PC-9 (cell line): ENCODE results near the gene CCDC92. TPM values are rescaled to one million over a fixed set of nuclear protein-coding genes. Genes with fewer than 3 reads are reported as not detected.

ENCODE experiments used
- BruUV-seq: library from RNA; stranded (reverse); fragments of 400-500 nt; replicated peaks from 2 replicates; lab custom pipeline; 2021; lab: Mats Ljungman, UMichigan
- CTCF ChIA-PET: fragments of 300-600 bp; sonication (Branson Sonifier 250); formaldehyde crosslinking; loops from one replicate; lab custom pipeline; 2022; ENCODE audit warnings: antibody characterized with exemption; lab: Charles Lee
- POLR2A ChIA-PET: fragments of 300-600 bp; sonication (Branson Sonifier 250); formaldehyde crosslinking; loops from one replicate; lab custom pipeline; 2022; ENCODE audit warnings: antibody characterized with exemption; ENCODE audit not compliant: unreplicated experiment; lab: Charles Lee
- DNase-seq, 2 experiments: peaks; one replicate each; pipeline versions ENCODE4 v3.0.0 to v3.0.0-alpha.2; 2015 to 2022; ENCODE audit warnings: mixed read lengths in 1 of 2
- H2AFZ ChIP-seq: fragments of 200-600 bp; sonication (generic); 2 replicates; pipeline ENCODE4 v1.8.1; 2017; ENCODE audit warnings: antibody characterized with exemption
- H3F3A ChIP-seq: fragments of 200-600 bp; sonication (generic); 2 replicates; pipeline ENCODE4 v1.8.1; 2017; ENCODE audit warnings: antibody characterized with exemption, mild to moderate bottlenecking, low read depth; ENCODE audit not compliant: insufficient read depth
- H3K27ac ChIP-seq: fragments of 200-600 bp; sonication (generic); 2 replicates; pipeline ENCODE4 v1.6.1; 2016; ENCODE audit warnings: mixed run types
- H3K27me3 ChIP-seq: fragments of 200-600 bp; sonication (generic); 2 replicates; pipeline ENCODE4 v1.6.1; 2016; ENCODE audit warnings: low read depth, mixed run types; ENCODE audit not compliant: insufficient read depth
- H3K36me3 ChIP-seq: fragments of 200-600 bp; sonication (generic); 2 replicates; pipeline ENCODE4 v1.6.1; 2016; ENCODE audit warnings: low read depth, mixed run types
- H3K4me1 ChIP-seq: fragments of 200-600 bp; sonication (generic); replicated peaks from 2 replicates; pipeline ENCODE4 v1.6.1; 2016; ENCODE audit warnings: mixed run types; ENCODE audit not compliant: insufficient read depth
- H3K4me2 ChIP-seq: fragments of 200-600 bp; sonication (generic); 2 replicates; pipeline ENCODE4 v1.6.1; 2017; ENCODE audit warnings: mixed run types
- H3K4me3 ChIP-seq: fragments of 200-600 bp; sonication (generic); 2 replicates; pipeline ENCODE4 v1.6.1; 2016; ENCODE audit warnings: mixed run types
- H3K79me2 ChIP-seq: fragments of 200-600 bp; sonication (generic); 2 replicates; pipeline ENCODE4 v1.6.1; 2017; ENCODE audit warnings: low read depth, mixed run types
- H3K9me2 ChIP-seq: fragments of 200-600 bp; sonication (generic); 2 replicates; pipeline ENCODE4 v1.8.1; 2017; ENCODE audit warnings: mild to moderate bottlenecking; ENCODE audit not compliant: insufficient read depth
- H3K9me3 ChIP-seq: fragments of 200-600 bp; sonication (generic); 2 replicates; pipeline ENCODE4 v1.8.1; 2016; ENCODE audit warnings: low read depth; ENCODE audit not compliant: insufficient read depth
- H4K20me1 ChIP-seq: fragments of 200-600 bp; sonication (generic); 2 replicates; pipeline ENCODE4 v1.8.1; 2017; ENCODE audit not compliant: insufficient read depth
- EZH2 ChIP-seq: fragments of 200-600 bp; sonication (generic); IDR thresholded peaks from 2 replicates; pipeline ENCODE4 v1.8.0; 2017; ENCODE audit warnings: antibody characterized with exemption, low read depth
- intact Hi-C: fragments of 100-400 bp; cut with micrococcal nuclease; formaldehyde crosslinking; loops from one replicate; pipeline ENCODE4 v1.10.0; 2022; ENCODE audit not compliant: unreplicated experiment
- total RNA-seq: library from RNA; stranded (reverse); gene quantifications from 2 replicates; pipeline ENCODE4 v1.2.3, GENCODE V29; 2021
- TF ChIP-seq, protein P1 (sequence below): fragments of 200-600 bp; sonication (generic); conservative IDR thresholded peaks from 2 replicates; pipeline ENCODE4 v1.6.1; 2017; ENCODE audit warnings: mixed run types, antibody characterized with exemption, mild to moderate bottlenecking, moderate library complexity

CCDC92 gene
- total RNA-seq, 1 experiment from 2014 or later, result 28.0 TPM

DNA sequence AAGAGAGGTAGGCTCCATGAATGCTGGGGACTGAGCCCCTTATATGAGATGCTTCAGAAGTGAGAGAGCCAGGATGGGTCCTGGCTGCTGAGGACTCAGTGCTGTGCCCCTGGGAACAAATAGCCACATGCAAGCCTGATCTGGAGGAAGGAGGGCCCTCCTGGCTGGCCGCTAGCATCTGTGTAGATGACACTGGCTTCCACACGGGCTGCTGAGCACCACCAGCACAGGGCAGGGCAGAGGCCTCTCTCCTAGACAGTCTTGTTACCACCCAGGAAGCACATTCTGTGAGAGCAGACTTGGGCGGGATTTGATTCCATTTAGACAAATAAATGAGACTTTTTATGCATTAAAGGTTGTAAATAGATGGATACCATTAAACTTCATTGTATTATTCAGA lies 48.4 kb upstream of the CCDC92 start:
- DNase-seq, result no peak
- BruUV-seq, result no TSS peak
- Histone ChIP-seq H3K9me2 (no peaks in the 10 kb centered on the region), H3K79me2 (no peaks in the 10 kb centered on the region), H3F3A (peaks cover 13% of the 10 kb centered on the region; the same call in 1 of the 2 replicates), H4K20me1 (no peaks in the 10 kb centered on the region), H3K27me3 (no peaks in the 10 kb centered on the region), H3K36me3 (no peaks in the 10 kb centered on the region), H3K27ac (no peak overlapping the region), H3K4me3 (no peak overlapping the region), H2AFZ (no peak overlapping the region), H3K9me3 (no peaks in the 10 kb centered on the region), H3K4me1 (peaks cover 19% of the 10 kb centered on the region), H3K4me2 (no peak overlapping the region)
- CTCF ChIA-PET, result no interaction called here
- intact Hi-C loops, result loop anchor here (5.0 kb wide), 1 partner anchor 114 kb away; no protein-coding TSS in a partner anchor
- POLR2A ChIA-PET, result no interaction called here
- TF ChIP-seq, protein P1, sequence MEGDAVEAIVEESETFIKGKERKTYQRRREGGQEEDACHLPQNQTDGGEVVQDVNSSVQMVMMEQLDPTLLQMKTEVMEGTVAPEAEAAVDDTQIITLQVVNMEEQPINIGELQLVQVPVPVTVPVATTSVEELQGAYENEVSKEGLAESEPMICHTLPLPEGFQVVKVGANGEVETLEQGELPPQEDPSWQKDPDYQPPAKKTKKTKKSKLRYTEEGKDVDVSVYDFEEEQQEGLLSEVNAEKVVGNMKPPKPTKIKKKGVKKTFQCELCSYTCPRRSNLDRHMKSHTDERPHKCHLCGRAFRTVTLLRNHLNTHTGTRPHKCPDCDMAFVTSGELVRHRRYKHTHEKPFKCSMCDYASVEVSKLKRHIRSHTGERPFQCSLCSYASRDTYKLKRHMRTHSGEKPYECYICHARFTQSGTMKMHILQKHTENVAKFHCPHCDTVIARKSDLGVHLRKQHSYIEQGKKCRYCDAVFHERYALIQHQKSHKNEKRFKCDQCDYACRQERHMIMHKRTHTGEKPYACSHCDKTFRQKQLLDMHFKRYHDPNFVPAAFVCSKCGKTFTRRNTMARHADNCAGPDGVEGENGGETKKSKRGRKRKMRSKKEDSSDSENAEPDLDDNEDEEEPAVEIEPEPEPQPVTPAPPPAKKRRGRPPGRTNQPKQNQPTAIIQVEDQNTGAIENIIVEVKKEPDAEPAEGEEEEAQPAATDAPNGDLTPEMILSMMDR, result no peak
- no peak for TF ChIP-seq EZH2

DNA sequence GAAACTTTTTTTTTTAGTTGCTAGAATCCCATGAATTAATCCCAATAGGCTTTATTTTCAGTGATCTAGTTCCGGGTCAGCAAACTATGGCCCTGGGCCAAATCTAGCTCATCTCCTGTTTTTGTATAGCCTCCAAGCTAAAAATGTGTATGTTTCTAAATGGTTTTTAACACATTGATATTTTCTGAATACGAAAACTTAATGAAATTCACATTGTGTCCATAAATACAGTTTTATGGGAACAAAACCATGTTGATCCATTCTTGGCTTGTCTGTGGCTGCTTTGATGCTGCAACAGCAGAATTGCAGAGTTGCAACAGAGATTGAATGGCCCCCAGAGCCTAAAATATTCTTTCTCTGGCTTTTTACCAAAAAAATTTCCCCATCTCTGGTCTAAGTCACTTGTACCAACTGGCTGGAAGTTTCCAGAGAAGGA lies 47.9 kb upstream of the CCDC92 start:
- POLR2A ChIA-PET, result no interaction called here
- CTCF ChIA-PET, result no interaction called here
- BruUV-seq, result no TSS peak
- Histone ChIP-seq H3K4me2 (no peak overlapping the region), H3K27ac (no peak overlapping the region), H3K9me2 (no peaks in the 10 kb centered on the region), H3K36me3 (no peaks in the 10 kb centered on the region), H3K79me2 (no peaks in the 10 kb centered on the region), H3K4me3 (no peak overlapping the region), H3K9me3 (no peaks in the 10 kb centered on the region), H3F3A (peaks cover 13% of the 10 kb centered on the region; the same call in 1 of the 2 replicates), H3K4me1 (peaks cover 19% of the 10 kb centered on the region), H4K20me1 (no peaks in the 10 kb centered on the region), H2AFZ (no peak overlapping the region), H3K27me3 (no peaks in the 10 kb centered on the region)
- intact Hi-C loops, result loop anchor here (5.0 kb wide), 1 partner anchor 113 kb away; no protein-coding TSS in a partner anchor
- DNase-seq, result no peak
- TF ChIP-seq, protein P1, result no peak
- TF ChIP-seq EZH2, result no peak

DNA sequence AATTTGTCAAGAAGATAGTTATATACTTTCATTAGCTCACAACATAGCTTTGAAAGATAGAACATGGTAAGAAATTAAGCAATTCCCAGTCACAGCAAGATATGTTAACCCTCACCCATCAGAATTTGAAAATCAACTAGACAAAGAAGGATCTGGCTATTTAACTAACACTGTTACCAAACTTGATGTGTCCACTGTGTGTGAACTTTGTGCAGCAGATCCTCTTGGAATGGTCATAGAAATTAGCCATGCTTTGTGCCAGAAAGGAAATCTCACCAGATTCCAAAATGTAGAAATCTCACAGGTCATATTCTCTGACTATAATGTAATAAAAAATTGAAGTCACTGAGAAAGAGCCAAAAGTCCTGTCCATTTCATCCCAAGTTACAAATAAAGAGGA lies 46.5 kb upstream of the CCDC92 start:
- Histone ChIP-seq H3F3A (peaks cover 4% of the 10 kb centered on the region; the same call in 1 of the 2 replicates), H3K4me3 (no peak overlapping the region), H2AFZ (no peak overlapping the region), H3K4me2 (no peak overlapping the region), H3K27me3 (no peaks in the 10 kb centered on the region), H3K79me2 (no peaks in the 10 kb centered on the region), H3K27ac (no peak overlapping the region), H4K20me1 (no peaks in the 10 kb centered on the region), H3K4me1 (peaks cover 5% of the 10 kb centered on the region), H3K9me2 (no peaks in the 10 kb centered on the region), H3K36me3 (no peaks in the 10 kb centered on the region), H3K9me3 (no peaks in the 10 kb centered on the region)
- POLR2A ChIA-PET, result no interaction called here
- intact Hi-C loops, result no loop called here
- CTCF ChIA-PET, result no interaction called here
- no TSS peak for BruUV-seq
- TF ChIP-seq, protein P1, result no peak
- TF ChIP-seq EZH2, result no peak
- DNase-seq, result no peak
